ENCODE results near the gene PLSCR5.

PLSCR5 gene

GRCh38 chr3:146605106-146605505 lies at the start of gene PLSCR5:
TSS of gene PLSCR5 (minus strand) at chr3:146605346. CDS start at chr3:146605212, 134 bp downstream.
- DNase-seq (ENCODE audit: low spot score) = no peak
- Histone ChIP-seq H3K27ac (no peak within 1 kb of the TSS), H3K4me3 (no peak within 1 kb of the TSS)
- TF ChIP-seq CTCF (IDR thresholded peaks at IDR 0.05) = no peak

- no peak overlapping the region for H3K27ac ChIP-seq
- H3K4me3 ChIP-seq = no peak overlapping the region
- DNase-seq (ENCODE audit: low spot score) = no peak
- no peak for TF ChIP-seq CTCF (IDR thresholded peaks at IDR 0.05)
These were observed 48.8 kb upstream of the PLSCR5 start for GRCh38 chr3:146653978-146654377.

- Histone ChIP-seq H3K27ac (no peak overlapping the region), H3K4me3 (no peak overlapping the region)
- DNase-seq (ENCODE audit: low spot score) = no peak
- no peak for TF ChIP-seq CTCF (IDR thresholded peaks at IDR 0.05)
These were observed 45.7 kb upstream of the PLSCR5 start for GRCh38 chr3:146650691-146651442.

GRCh38 chr3:146646261-146646660 lies 41.1 kb upstream of the PLSCR5 start:
- no peak for DNase-seq (ENCODE audit: low spot score)
- TF ChIP-seq CTCF (IDR thresholded peaks at IDR 0.05) = no peak
- Histone ChIP-seq H3K4me3 (no peak overlapping the region), H3K27ac (no peak overlapping the region)

GRCh38 chr3:146640955-146641867 lies 36.1 kb upstream of the PLSCR5 start:
- no peak for DNase-seq (ENCODE audit: low spot score)
- no peak overlapping the region for H3K4me3 ChIP-seq
- no peak for TF ChIP-seq CTCF (IDR thresholded peaks at IDR 0.05)
- no peak overlapping the region for H3K27ac ChIP-seq

- no peak for TF ChIP-seq CTCF (IDR thresholded peaks at IDR 0.05)
- no peak for DNase-seq (ENCODE audit: low spot score)
- Histone ChIP-seq H3K4me3 (no peak overlapping the region), H3K27ac (no peak overlapping the region)
These were observed 35.2 kb upstream of the PLSCR5 start for GRCh38 chr3:146640361-146640760.
